Mesenteric fat pad (tissue), 1 donor: ENCODE measurements around the gene MRGPRE. TPM values are rescaled to one million over a fixed set of nuclear protein-coding genes. Genes with fewer than 3 reads are reported as not detected.

ENCODE experiments used
- DNase-seq: peaks from one replicate; pipeline ENCODE4 v3.0.0-alpha.2; 2020; ENCODE audit warnings: low spot score
- total RNA-seq: library from RNA; stranded (reverse); fragmentation: NEBNext Ultra II Directional; extraction: Animal tissue kit (Norgen Biotek cat#: 25700); gene quantifications from one replicate; pipeline ENCODE4 v1.2.1, GENCODE V29; 2021
- donor health status: DM: yes; HTN: yes; CAD: no.

MRGPRE gene
- total RNA-seq, 1 donor from 2014 or later: not detected

DNA sequence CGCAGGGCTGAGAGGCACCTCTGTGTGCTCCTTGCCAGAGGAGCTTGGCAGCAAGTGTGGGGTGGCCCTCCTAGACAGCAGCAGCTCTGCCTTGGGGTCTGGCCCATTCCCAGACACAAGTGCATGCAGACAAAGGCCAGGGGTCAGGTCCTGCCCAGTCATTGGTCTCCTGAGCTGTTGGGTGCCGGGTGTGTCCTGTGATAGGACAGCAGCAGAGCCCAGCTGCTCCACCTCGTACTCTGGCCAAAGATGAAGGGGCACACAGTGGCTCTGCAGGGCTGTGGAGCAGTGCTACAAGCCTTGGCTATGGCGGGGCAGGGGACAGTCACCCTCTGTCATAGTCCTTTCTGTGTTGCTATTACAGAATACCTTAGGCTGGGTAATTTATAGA is 49.8 kb downstream of the MRGPRE start:
- no peak for DNase-seq

DNA sequence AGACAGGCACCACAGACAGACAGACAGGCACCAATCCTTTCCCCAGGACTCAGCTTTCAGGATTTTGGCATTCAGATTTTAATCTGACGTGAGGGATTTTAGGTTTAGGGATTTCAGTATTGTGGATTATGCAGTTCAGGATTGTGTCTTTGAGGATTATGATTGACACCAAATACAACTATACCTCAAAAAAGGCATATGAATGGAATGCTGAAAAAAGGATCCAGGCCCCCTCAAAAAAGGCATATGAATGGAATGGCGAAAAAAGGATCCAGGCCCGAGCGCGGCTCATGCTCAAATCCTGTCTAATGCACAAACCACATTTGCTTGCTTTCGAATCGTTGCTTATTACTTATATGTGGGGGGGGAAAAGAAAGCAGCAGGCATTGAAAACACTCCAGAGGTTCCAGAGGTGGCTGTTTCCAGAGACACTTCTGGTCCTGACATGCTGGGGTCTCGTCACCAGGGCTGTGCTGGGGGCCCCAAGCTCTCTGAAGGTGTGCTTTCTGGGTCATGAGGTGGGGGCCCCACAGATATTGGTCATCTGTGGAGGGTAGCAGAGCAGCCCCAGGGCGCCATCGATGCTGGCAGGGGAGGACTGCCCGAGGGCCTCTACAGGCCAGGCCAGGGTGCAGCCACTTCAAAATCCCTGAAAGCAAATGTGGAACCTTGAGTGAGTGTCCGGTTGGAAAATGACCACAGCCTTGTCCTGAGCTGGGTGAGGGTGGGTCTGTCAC is 50.3 kb downstream of the MRGPRE start:
- DNase-seq: no peak

DNA sequence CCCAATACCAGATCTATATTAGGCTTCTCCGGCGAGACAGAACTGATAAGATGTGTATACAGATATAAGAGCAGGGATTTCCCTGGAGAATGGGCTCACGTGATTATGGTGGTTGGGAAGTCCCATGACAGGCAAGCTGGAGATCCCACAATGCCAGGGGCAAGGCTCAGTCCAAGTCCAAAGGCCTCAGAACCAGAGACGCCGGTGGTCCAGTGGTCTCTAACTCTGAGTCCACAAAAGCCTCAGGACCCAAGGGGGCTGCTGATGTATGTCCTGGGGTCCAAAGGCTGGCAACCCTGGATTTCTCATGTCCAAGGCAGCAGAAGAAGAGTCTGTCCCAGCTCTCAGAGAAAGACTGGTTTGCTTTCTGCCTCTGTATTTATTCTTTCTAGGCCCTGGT is 51.3 kb downstream of the MRGPRE start:
- no peak for DNase-seq

DNA sequence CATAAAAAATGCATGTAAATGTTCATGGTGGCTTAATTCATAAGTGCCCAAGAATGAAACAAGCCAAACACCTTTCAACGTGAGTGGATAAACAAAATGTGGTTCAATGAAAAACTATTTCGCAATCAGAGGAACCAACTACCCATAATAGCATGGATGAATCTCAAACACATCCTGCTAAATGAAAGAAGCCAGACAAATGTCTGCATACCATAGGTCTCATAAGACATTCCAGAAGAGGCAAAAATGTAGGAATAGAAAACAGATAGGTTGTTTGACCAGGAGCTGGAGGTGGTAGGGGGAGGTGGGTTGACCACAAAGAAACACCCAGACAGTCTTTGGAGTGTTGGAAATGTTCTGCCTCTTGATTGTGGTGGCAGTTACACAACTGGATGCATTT is 53.9 kb downstream of the MRGPRE start:
- DNase-seq: no peak

DNA sequence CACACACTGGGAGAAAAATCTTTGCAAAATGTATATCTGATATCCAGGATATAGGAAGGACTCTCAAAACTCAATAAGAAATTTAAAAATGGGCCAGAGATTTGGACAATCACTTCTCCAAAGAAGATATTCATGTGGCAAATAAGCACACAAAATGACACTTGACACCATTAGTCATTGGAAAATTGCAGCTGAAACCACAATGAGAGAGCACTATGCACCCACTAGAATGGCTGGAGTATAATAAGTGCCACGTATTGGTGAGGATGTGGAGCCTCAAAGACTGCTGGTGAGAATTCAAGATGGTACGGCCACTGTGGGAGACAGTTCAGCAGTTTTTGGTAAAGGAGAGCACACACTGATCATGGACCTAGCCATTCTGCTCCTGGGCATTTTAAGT is 54.3 kb downstream of the MRGPRE start:
- no peak for DNase-seq

Other genes with a start within 250 kb of the MRGPRE start
- 96.1 TPM for gene NAP1L4, start 240.1 kb downstream of the MRGPRE start, total RNA-seq
- gene CARS1, start 175.0 kb downstream of the MRGPRE start, total RNA-seq: 69.4 TPM
- 41.4 TPM for gene OSBPL5, start 67.1 kb downstream of the MRGPRE start, total RNA-seq
- not detected for gene MRGPRG, start 13.6 kb downstream of the MRGPRE start, total RNA-seq
- 20.0 TPM for gene ZNF195, start 146.7 kb upstream of the MRGPRE start, total RNA-seq